GM23338 (cell line): ENCODE data around the gene GATAD2B. TPM values are rescaled to one million over a fixed set of nuclear protein-coding genes. Genes with fewer than 3 reads are reported as not detected.
A peak's percentile ranks its signal among the peaks of the same experiment; 100 is the strongest.

Experiments used
- ATAC-seq: fragments of 200-7000 bp; cut with Tn5 transposase; 3 replicates; pipeline ENCODE4 v1.9.1; 2020
- DNase-seq: peaks from one replicate; pipeline ENCODE4 v3.0.0-alpha.2; 2015; ENCODE audit warnings: low spot score
- H2AFZ ChIP-seq: fragments of 200-600 bp; sonication (generic); 2 replicates; pipeline ENCODE4 v1.8.0; 2016; ENCODE audit warnings: antibody characterized with exemption, mild to moderate bottlenecking, moderate library complexity
- H3F3A ChIP-seq: fragments of 200-600 bp; sonication (generic); replicated peaks from 2 replicates; pipeline ENCODE4 v1.8.0; 2017; ENCODE audit warnings: antibody characterized with exemption, mixed run types, low read depth
- H3K27ac ChIP-seq: fragments of 200-600 bp; sonication (generic); 2 replicates; pipeline ENCODE4 v1.6.1; 2016; ENCODE audit warnings: low read depth
- H3K27me3 ChIP-seq: fragments of 200-600 bp; sonication (generic); 2 replicates; pipeline ENCODE4 v1.8.0; 2016; ENCODE audit warnings: mild to moderate bottlenecking, mixed run types, moderate library complexity; ENCODE audit not compliant: insufficient read depth
- H3K36me3 ChIP-seq: fragments of 200-600 bp; sonication (generic); 2 replicates; pipeline ENCODE4 v1.8.0; 2016; ENCODE audit warnings: mild to moderate bottlenecking; ENCODE audit not compliant: insufficient read depth
- H3K4me1 ChIP-seq: fragments of 200-600 bp; sonication (generic); 2 replicates; pipeline ENCODE4 v1.8.0; 2016; ENCODE audit warnings: mild to moderate bottlenecking, moderate library complexity; ENCODE audit not compliant: insufficient read depth
- H3K4me2 ChIP-seq: fragments of 200-600 bp; sonication (generic); 2 replicates; pipeline ENCODE4 v1.7.1; 2017; ENCODE audit warnings: mixed run types
- H3K4me3 ChIP-seq: fragments of 200-600 bp; sonication (generic); 2 replicates; pipeline ENCODE4 v1.6.1; 2016; ENCODE audit warnings: mixed run types
- H3K79me2 ChIP-seq: fragments of 200-600 bp; sonication (generic); replicated peaks from 2 replicates; pipeline ENCODE4 v1.8.0; 2017; ENCODE audit warnings: mild to moderate bottlenecking; ENCODE audit not compliant: insufficient read depth
- H3K9me2 ChIP-seq: fragments of 200-600 bp; sonication (generic); 2 replicates; pipeline ENCODE4 v1.8.0; 2017; ENCODE audit not compliant: insufficient read depth
- H4K20me1 ChIP-seq: fragments of 200-600 bp; sonication (generic); replicated peaks from 2 replicates; pipeline ENCODE4 v1.8.0; 2017; ENCODE audit warnings: mild to moderate bottlenecking; ENCODE audit not compliant: insufficient read depth
- H3K27ac Mint-ChIP-seq: 2 replicates; pipeline ENCODE4 v1.8.0; 2020; ENCODE audit warnings: inconsistent platforms, mild to moderate bottlenecking, moderate library complexity, mixed read lengths
- H3K27me3 Mint-ChIP-seq: 3 replicates; pipeline ENCODE4 v1.8.0; 2022; ENCODE audit warnings: low read depth, mild to moderate bottlenecking, moderate library complexity, mixed read lengths, inconsistent platforms; ENCODE audit not compliant: insufficient read depth, poor library complexity
- H3K36me3 Mint-ChIP-seq: 3 replicates; pipeline ENCODE4 v1.8.0; 2021; ENCODE audit warnings: low read depth, mild to moderate bottlenecking, inconsistent platforms, moderate library complexity, mixed read lengths
- H3K4me1 Mint-ChIP-seq: 3 replicates; pipeline ENCODE4 v1.8.0; 2020; ENCODE audit warnings: mild to moderate bottlenecking, inconsistent platforms, mixed read lengths
- H3K4me3 Mint-ChIP-seq: 3 replicates; pipeline ENCODE4 v1.8.0; 2021; ENCODE audit warnings: moderate library complexity, mild to moderate bottlenecking, inconsistent platforms, mixed read lengths
- H3K9me3 Mint-ChIP-seq: 3 replicates; pipeline ENCODE4 v1.8.0; 2020; ENCODE audit warnings: moderate library complexity, mild to moderate bottlenecking, inconsistent platforms, mixed read lengths
- CREB1 ChIP-seq: fragments of 250-450 bp; sonication (Bioruptor Pico); IDR thresholded peaks from 2 replicates; pipeline ENCODE4 v1.5.0; 2020; ENCODE audit warnings: low read depth, mild to moderate bottlenecking, moderate library complexity
- ETS1 ChIP-seq: IDR thresholded peaks from 2 replicates; pipeline ENCODE4 v1.6.1; 2016; ENCODE audit warnings: antibody characterized with exemption
- EZH2 ChIP-seq: fragments of 200-600 bp; sonication (generic); IDR thresholded peaks from one replicate; pipeline ENCODE4 v1.8.0; 2017; ENCODE audit warnings: antibody characterized with exemption, mild to moderate bottlenecking, low read depth; ENCODE audit not compliant: unreplicated experiment
- EZH2phosphoT487 ChIP-seq: fragments of 200-600 bp; sonication (generic); IDR thresholded peaks from one replicate; pipeline ENCODE4 v1.8.1; 2018; ENCODE audit warnings: antibody characterized with exemption; ENCODE audit not compliant: unreplicated experiment
- NANOG ChIP-seq: IDR thresholded peaks from 2 replicates; pipeline ENCODE4 v1.6.1; 2016; ENCODE audit warnings: antibody characterized with exemption, borderline replicate concordance
- POLR2AphosphoS5 ChIP-seq: IDR thresholded peaks from 2 replicates; pipeline ENCODE4 v1.6.1; 2016; ENCODE audit warnings: antibody characterized with exemption, low read depth
- REST ChIP-seq: IDR thresholded peaks from one replicate; pipeline ENCODE4 v1.6.1; 2018; ENCODE audit warnings: antibody characterized with exemption; ENCODE audit not compliant: unreplicated experiment
- STAT1 ChIP-seq: IDR thresholded peaks from one replicate; pipeline ENCODE4 v1.6.1; 2016; ENCODE audit warnings: antibody characterized with exemption; ENCODE audit not compliant: unreplicated experiment
- ZNF114 ChIP-seq: fragments of 250-450 bp; sonication (Bioruptor Pico); IDR thresholded peaks from 2 replicates; pipeline ENCODE4 v1.5.0; 2020; ENCODE audit warnings: mild to moderate bottlenecking, moderate library complexity
- ZNF331 ChIP-seq: fragments of 250-450 bp; sonication (Bioruptor Pico); IDR thresholded peaks from 2 replicates; pipeline ENCODE4 v1.5.0; 2020; ENCODE audit warnings: low read depth, mild to moderate bottlenecking, moderate library complexity
- polyA plus RNA-seq: library from polyadenylated mRNA; unstranded; fragments of >200 nt; fragmentation: Nextera tagmentation; extraction: Ambion mirVana; gene quantifications from 2 replicates; pipeline ENCODE4 v1.2.1, GENCODE V29; 2016
- total RNA-seq: library from RNA; depleted of rRNA; stranded (reverse); fragments of >200 nt; shearing (Covaris generic); gene quantifications from 2 replicates; pipeline ENCODE4 v1.2.3, GENCODE V29; 2014
- TF ChIP-seq, protein P1 (sequence below), 2 experiments: fragments of 200-600 bp in 1 of 2; sonication (generic) in 1 of 2; conservative IDR thresholded peaks; 2 replicates each; pipeline versions ENCODE4 v1.5.1 to v1.6.1; 2016 to 2017; ENCODE audit warnings: antibody characterized with exemption in 2 of 2, low read depth in 2 of 2, mild to moderate bottlenecking in 2 of 2, moderate library complexity in 1 of 2

The GATAD2B gene
- total and polyA plus RNA-seq, 2 experiments from 2014 or later, result 5.2 to 17.8 TPM

GRCh38 chr1:153953859-153954365 is 31.1 kb upstream of the GATAD2B start:
- H3K36me3 ChIP-seq, result peaks cover 14% of the 10 kb centered on the region; the same call in 1 of the 2 replicates
- Mint-ChIP-seq H3K4me3 (no peak overlapping the region), H3K4me1 (peaks cover 18% of the 10 kb centered on the region), H3K27me3 (peaks cover 24% of the 10 kb centered on the region), H3K36me3 (peaks cover 39% of the 10 kb centered on the region), H3K9me3 (peaks cover 3% of the 10 kb centered on the region; the same call in 2 of the 3 replicates), H3K27ac (peak overlapping the region; percentile 22; the same call in 1 of the 2 replicates)
- no peaks in the 10 kb centered on the region for H3K9me2 ChIP-seq
- no peak overlapping the region for H3K4me2 ChIP-seq
- ATAC-seq (no peak), DNase-seq (no peak)
- no peak overlapping the region for H3K4me3 ChIP-seq
- no peaks in the 10 kb centered on the region for H3K27me3 ChIP-seq
- H3F3A ChIP-seq, result peaks cover 8% of the 10 kb centered on the region
- H3K79me2 ChIP-seq, result peaks cover 50% of the 10 kb centered on the region
- no peak overlapping the region for H2AFZ ChIP-seq
- TF ChIP-seq REST (no peak), POLR2AphosphoS5 (no peak), NANOG (no peak), EZH2phosphoT487 (no peak), CREB1 (CRISPR knock-in tag) (no peak), ZNF331 (CRISPR knock-in tag) (no peak)
- TF ChIP-seq, protein P1, sequence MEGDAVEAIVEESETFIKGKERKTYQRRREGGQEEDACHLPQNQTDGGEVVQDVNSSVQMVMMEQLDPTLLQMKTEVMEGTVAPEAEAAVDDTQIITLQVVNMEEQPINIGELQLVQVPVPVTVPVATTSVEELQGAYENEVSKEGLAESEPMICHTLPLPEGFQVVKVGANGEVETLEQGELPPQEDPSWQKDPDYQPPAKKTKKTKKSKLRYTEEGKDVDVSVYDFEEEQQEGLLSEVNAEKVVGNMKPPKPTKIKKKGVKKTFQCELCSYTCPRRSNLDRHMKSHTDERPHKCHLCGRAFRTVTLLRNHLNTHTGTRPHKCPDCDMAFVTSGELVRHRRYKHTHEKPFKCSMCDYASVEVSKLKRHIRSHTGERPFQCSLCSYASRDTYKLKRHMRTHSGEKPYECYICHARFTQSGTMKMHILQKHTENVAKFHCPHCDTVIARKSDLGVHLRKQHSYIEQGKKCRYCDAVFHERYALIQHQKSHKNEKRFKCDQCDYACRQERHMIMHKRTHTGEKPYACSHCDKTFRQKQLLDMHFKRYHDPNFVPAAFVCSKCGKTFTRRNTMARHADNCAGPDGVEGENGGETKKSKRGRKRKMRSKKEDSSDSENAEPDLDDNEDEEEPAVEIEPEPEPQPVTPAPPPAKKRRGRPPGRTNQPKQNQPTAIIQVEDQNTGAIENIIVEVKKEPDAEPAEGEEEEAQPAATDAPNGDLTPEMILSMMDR (conservative IDR thresholded peaks at IDR 0.05; ENCODE audit: low read depth in 2 of 2), result no peak
- peaks cover 34% of the 10 kb centered on the region for H4K20me1 ChIP-seq
- H3K27ac ChIP-seq, result no peak overlapping the region
- H3K4me1 ChIP-seq, result peaks cover 11% of the 10 kb centered on the region

GRCh38 chr1:153951801-153952200 is 29.0 kb upstream of the GATAD2B start:
- Mint-ChIP-seq H3K36me3 (peaks cover 50% of the 10 kb centered on the region), H3K27me3 (peaks cover 14% of the 10 kb centered on the region), H3K4me1 (peaks cover 16% of the 10 kb centered on the region), H3K4me3 (no peak overlapping the region), H3K27ac (no peak overlapping the region), H3K9me3 (no peaks in the 10 kb centered on the region)
- Histone ChIP-seq H3K9me2 (no peaks in the 10 kb centered on the region), H3K4me3 (no peak overlapping the region), H3K27ac (no peak overlapping the region), H3K4me1 (peaks cover 7% of the 10 kb centered on the region), H4K20me1 (peaks cover 29% of the 10 kb centered on the region), H2AFZ (no peak overlapping the region), H3K27me3 (no peaks in the 10 kb centered on the region), H3F3A (peaks cover 3% of the 10 kb centered on the region; the same call in 1 of the 2 replicates), H3K4me2 (no peak overlapping the region), H3K36me3 (peaks cover 14% of the 10 kb centered on the region; the same call in 1 of the 2 replicates), H3K79me2 (peaks cover 39% of the 10 kb centered on the region)
- ATAC-seq, result no peak
- DNase-seq, result no peak
- no peak for TF ChIP-seq EZH2phosphoT487
- no peak for TF ChIP-seq STAT1
- no peak for TF ChIP-seq CREB1 (CRISPR knock-in tag)
- no peak for TF ChIP-seq ETS1
- no peak for TF ChIP-seq EZH2
- TF ChIP-seq NANOG, result no peak
- TF ChIP-seq REST, result no peak
- TF ChIP-seq POLR2AphosphoS5, result no peak
- TF ChIP-seq ZNF114 (CRISPR knock-in tag), result no peak
